ENCODE data around the gene ALOX15.

Gene ALOX15

DNA sequence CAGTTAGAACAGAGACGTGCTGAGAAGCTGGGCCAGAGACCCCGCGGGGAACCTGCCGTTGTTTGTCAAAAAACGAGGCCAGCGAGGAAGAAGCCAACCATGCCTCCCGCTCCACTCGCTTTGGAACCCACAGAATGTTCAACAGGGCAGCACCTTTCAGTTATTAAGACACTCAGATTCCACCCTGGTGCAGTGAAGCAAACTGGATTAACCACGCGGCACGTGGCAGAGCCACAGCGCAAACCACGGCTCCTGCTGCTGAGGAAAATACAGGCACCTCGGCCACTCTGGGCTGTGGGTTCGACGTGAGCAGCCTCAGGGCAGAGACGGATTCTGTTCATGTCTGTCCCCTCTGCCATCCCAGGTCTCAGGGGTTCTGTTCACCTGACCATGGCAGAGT, 24.4 kb downstream of the ALOX15 start:
- peaks cover 3% of the 10 kb centered on the region for H3K27me3 ChIP-seq (ENCODE audit: insufficient read depth, low read length, poor library complexity)
- no peaks in the 10 kb centered on the region for H3K36me3 ChIP-seq (ENCODE audit: insufficient read depth, low read length)
- H2AFZ ChIP-seq (ENCODE audit: low read depth, low read length), result no peak overlapping the region
- no peaks in the 10 kb centered on the region for H4K20me1 ChIP-seq (ENCODE audit: insufficient read depth, low read length)
- H3K4me3 ChIP-seq (ENCODE audit: low read depth in 1 of 2, low read length in 2 of 2), result no peak overlapping the region
- peaks cover 3% of the 10 kb centered on the region for H3K9me3 ChIP-seq (ENCODE audit: insufficient read depth, low read length, severe bottlenecking)
- no peak overlapping the region for H3K4me2 ChIP-seq (ENCODE audit: insufficient read depth, low read length)
- ATAC-seq (ENCODE audit: insufficient read depth, low read depth) (no peak), DNase-seq (no peak)
- H3K4me1 ChIP-seq (ENCODE audit: insufficient read depth, low read length), result no peaks in the 10 kb centered on the region
- no peak overlapping the region for H3K27ac ChIP-seq (ENCODE audit: low read length)
- TF ChIP-seq, protein P1, sequence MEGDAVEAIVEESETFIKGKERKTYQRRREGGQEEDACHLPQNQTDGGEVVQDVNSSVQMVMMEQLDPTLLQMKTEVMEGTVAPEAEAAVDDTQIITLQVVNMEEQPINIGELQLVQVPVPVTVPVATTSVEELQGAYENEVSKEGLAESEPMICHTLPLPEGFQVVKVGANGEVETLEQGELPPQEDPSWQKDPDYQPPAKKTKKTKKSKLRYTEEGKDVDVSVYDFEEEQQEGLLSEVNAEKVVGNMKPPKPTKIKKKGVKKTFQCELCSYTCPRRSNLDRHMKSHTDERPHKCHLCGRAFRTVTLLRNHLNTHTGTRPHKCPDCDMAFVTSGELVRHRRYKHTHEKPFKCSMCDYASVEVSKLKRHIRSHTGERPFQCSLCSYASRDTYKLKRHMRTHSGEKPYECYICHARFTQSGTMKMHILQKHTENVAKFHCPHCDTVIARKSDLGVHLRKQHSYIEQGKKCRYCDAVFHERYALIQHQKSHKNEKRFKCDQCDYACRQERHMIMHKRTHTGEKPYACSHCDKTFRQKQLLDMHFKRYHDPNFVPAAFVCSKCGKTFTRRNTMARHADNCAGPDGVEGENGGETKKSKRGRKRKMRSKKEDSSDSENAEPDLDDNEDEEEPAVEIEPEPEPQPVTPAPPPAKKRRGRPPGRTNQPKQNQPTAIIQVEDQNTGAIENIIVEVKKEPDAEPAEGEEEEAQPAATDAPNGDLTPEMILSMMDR (IDR thresholded peaks at IDR 0.05; ENCODE audit: borderline replicate concordance, extremely low read depth, low read length, poor library complexity, severe bottlenecking), result no peak
- TF ChIP-seq EZH2 (IDR thresholded peaks at IDR 0.05; ENCODE audit: borderline replicate concordance, low read depth, low read length, severe bottlenecking), result no peak
- no peaks in the 10 kb centered on the region for H3K79me2 ChIP-seq (ENCODE audit: insufficient read depth, low read length)
- H3K9ac ChIP-seq (ENCODE audit: low read depth, low read length), result no peak overlapping the region

DNA sequence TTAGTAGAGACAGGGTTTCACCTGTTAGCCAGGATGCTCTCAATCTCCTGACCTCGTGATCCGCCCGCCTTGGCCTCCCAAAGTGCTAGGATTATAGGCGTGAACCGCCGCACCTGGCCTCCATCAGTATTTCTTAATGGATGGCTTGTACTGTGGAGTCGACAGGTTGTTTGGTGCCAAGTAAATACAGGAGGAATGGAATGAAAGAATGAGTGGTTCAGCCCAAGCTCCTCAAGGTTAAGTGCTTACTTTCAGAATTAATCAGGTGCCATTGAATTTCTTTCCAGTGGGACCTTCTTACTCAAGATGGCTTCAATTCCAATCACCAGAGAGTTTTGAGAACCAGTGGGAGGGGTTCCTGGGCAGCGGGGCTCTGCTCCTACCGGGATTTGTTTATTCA, 25.0 kb downstream of the ALOX15 start:
- ATAC-seq (ENCODE audit: insufficient read depth, low read depth) (no peak), DNase-seq (no peak)
- no peaks in the 10 kb centered on the region for H3K4me1 ChIP-seq (ENCODE audit: insufficient read depth, low read length)
- no peaks in the 10 kb centered on the region for H3K9me3 ChIP-seq (ENCODE audit: insufficient read depth, low read length, severe bottlenecking)
- H3K79me2 ChIP-seq (ENCODE audit: insufficient read depth, low read length), result no peaks in the 10 kb centered on the region
- no peaks in the 10 kb centered on the region for H4K20me1 ChIP-seq (ENCODE audit: insufficient read depth, low read length)
- TF ChIP-seq, protein P1 (IDR thresholded peaks at IDR 0.05; ENCODE audit: borderline replicate concordance, extremely low read depth, low read length, poor library complexity, severe bottlenecking), result no peak
- TF ChIP-seq EZH2 (IDR thresholded peaks at IDR 0.05; ENCODE audit: borderline replicate concordance, low read depth, low read length, severe bottlenecking), result no peak
- H3K9ac ChIP-seq (ENCODE audit: low read depth, low read length), result no peak overlapping the region
- no peak overlapping the region for H3K4me2 ChIP-seq (ENCODE audit: insufficient read depth, low read length)
- no peaks in the 10 kb centered on the region for H3K36me3 ChIP-seq (ENCODE audit: insufficient read depth, low read length)
- H2AFZ ChIP-seq (ENCODE audit: low read depth, low read length), result no peak overlapping the region
- no peak overlapping the region for H3K4me3 ChIP-seq (ENCODE audit: low read depth in 1 of 2, low read length in 2 of 2)
- peaks cover 3% of the 10 kb centered on the region for H3K27me3 ChIP-seq (ENCODE audit: insufficient read depth, low read length, poor library complexity)
- no peak overlapping the region for H3K27ac ChIP-seq (ENCODE audit: low read length)

DNA sequence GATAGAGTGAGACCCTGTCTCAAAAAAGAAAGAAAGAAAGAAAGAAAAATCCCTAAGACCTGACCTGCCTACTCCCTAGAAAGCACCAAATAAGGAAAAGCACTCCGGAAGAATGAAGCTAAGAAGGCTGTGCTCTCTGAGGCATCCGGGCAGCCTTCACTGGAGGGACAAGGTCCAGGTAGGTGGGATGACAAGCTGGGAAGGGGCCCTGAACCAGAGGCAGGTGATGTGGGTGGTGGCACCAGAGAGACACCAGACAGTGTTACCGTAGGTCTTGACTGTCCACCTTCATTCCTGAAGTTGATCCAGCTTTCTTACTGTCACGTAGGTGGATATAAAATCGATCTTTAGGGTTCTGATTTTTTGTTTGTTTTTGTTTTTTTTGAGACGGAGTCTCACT, 30.8 kb downstream of the ALOX15 start:
- Histone ChIP-seq H3K9ac (ENCODE audit: low read depth, low read length) (no peak overlapping the region), H3K36me3 (ENCODE audit: insufficient read depth, low read length) (no peaks in the 10 kb centered on the region), H3K27me3 (ENCODE audit: insufficient read depth, low read length, poor library complexity) (peaks cover 4% of the 10 kb centered on the region), H3K4me2 (ENCODE audit: insufficient read depth, low read length) (no peak overlapping the region), H3K4me3 (ENCODE audit: low read depth in 1 of 2, low read length in 2 of 2) (no peak overlapping the region), H3K4me1 (ENCODE audit: insufficient read depth, low read length) (peaks cover 4% of the 10 kb centered on the region), H4K20me1 (ENCODE audit: insufficient read depth, low read length) (no peaks in the 10 kb centered on the region), H3K79me2 (ENCODE audit: insufficient read depth, low read length) (no peaks in the 10 kb centered on the region), H3K27ac (ENCODE audit: low read length) (no peak overlapping the region), H3K9me3 (ENCODE audit: insufficient read depth, low read length, severe bottlenecking) (no peaks in the 10 kb centered on the region), H2AFZ (ENCODE audit: low read depth, low read length) (no peak overlapping the region)
- no peak for TF ChIP-seq EZH2 (IDR thresholded peaks at IDR 0.05; ENCODE audit: borderline replicate concordance, low read depth, low read length, severe bottlenecking)
- TF ChIP-seq, protein P1 (IDR thresholded peaks at IDR 0.05; ENCODE audit: borderline replicate concordance, extremely low read depth, low read length, poor library complexity, severe bottlenecking), result no peak
- no peak for DNase-seq
- ATAC-seq (ENCODE audit: insufficient read depth, low read depth), result no peak

DNA sequence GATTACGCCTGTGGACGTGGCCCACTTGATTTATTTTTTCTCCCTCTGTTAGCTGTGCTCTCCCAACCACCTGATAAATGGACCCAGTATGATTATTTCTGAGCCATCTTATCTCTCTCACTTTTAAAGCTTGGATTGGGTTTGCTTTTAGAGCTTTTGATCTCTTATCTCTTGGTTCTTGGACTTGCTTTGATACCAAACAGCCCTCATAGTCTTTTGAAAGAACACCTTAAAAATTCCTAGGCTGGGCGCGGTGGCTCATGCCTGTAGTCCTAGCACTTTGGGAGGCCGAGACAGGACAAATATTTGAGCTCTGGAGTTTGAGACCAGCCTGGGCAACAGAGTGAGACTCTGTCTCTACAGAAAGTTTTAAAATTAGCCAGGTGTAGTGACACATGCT, 31.3 kb downstream of the ALOX15 start:
- Histone ChIP-seq H2AFZ (ENCODE audit: low read depth, low read length) (no peak overlapping the region), H3K27me3 (ENCODE audit: insufficient read depth, low read length, poor library complexity) (peaks cover 4% of the 10 kb centered on the region), H4K20me1 (ENCODE audit: insufficient read depth, low read length) (no peaks in the 10 kb centered on the region), H3K79me2 (ENCODE audit: insufficient read depth, low read length) (no peaks in the 10 kb centered on the region), H3K36me3 (ENCODE audit: insufficient read depth, low read length) (no peaks in the 10 kb centered on the region), H3K9me3 (ENCODE audit: insufficient read depth, low read length, severe bottlenecking) (no peaks in the 10 kb centered on the region), H3K4me2 (ENCODE audit: insufficient read depth, low read length) (no peak overlapping the region), H3K4me3 (ENCODE audit: low read depth in 1 of 2, low read length in 2 of 2) (no peak overlapping the region), H3K9ac (ENCODE audit: low read depth, low read length) (no peak overlapping the region), H3K27ac (ENCODE audit: low read length) (no peak overlapping the region), H3K4me1 (ENCODE audit: insufficient read depth, low read length) (peaks cover 6% of the 10 kb centered on the region)
- TF ChIP-seq EZH2 (IDR thresholded peaks at IDR 0.05; ENCODE audit: borderline replicate concordance, low read depth, low read length, severe bottlenecking), result no peak
- TF ChIP-seq, protein P1 (IDR thresholded peaks at IDR 0.05; ENCODE audit: borderline replicate concordance, extremely low read depth, low read length, poor library complexity, severe bottlenecking), result no peak
- DNase-seq (no peak), ATAC-seq (ENCODE audit: insufficient read depth, low read depth) (no peak)
